ENCODE results near the gene EXOC6.

- TF ChIP-seq, protein P1, sequence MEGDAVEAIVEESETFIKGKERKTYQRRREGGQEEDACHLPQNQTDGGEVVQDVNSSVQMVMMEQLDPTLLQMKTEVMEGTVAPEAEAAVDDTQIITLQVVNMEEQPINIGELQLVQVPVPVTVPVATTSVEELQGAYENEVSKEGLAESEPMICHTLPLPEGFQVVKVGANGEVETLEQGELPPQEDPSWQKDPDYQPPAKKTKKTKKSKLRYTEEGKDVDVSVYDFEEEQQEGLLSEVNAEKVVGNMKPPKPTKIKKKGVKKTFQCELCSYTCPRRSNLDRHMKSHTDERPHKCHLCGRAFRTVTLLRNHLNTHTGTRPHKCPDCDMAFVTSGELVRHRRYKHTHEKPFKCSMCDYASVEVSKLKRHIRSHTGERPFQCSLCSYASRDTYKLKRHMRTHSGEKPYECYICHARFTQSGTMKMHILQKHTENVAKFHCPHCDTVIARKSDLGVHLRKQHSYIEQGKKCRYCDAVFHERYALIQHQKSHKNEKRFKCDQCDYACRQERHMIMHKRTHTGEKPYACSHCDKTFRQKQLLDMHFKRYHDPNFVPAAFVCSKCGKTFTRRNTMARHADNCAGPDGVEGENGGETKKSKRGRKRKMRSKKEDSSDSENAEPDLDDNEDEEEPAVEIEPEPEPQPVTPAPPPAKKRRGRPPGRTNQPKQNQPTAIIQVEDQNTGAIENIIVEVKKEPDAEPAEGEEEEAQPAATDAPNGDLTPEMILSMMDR (IDR thresholded peaks at IDR 0.05) = no peak
- TF ChIP-seq EP300 (IDR thresholded peaks at IDR 0.05) (no peak), POLR2A (IDR thresholded peaks at IDR 0.05) (no peak)
Observed at GRCh38 chr10:92993699-92994272, 145.5 kb downstream of the EXOC6 start.
